Measurements from ENCODE around the gene AGK.
"Not testable (repeated sequence)": the region's sequence is repeated elsewhere in the genome, so short reads cannot be mapped to it uniquely, and the experiment has no call there.

The AGK gene

DNA sequence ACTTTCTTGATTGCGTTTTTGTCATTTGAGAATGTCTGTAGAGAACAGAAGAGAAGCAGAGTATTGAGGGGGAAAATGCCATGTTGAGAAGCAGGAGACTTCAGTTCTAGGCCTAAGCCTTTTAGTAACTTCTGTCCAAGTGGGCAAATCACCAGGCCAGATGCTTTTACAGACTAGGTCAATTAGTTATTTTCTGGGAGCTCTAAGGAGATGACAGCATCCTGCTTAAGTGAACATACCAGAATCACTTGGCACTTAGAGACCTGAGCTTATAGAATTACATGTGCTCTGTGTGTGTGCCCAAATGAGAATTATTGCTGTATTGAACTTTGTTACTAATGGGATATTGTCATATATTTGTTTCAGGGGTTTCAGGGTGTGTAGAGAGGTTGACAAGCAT is 24.0 kb downstream of the AGK start:
- peak; percentile 47 for DNase-seq (ENCODE audit: low read depth)
- no peak overlapping the region for H3K4me3 ChIP-seq (ENCODE audit: low read length)
- TF ChIP-seq, protein P1, sequence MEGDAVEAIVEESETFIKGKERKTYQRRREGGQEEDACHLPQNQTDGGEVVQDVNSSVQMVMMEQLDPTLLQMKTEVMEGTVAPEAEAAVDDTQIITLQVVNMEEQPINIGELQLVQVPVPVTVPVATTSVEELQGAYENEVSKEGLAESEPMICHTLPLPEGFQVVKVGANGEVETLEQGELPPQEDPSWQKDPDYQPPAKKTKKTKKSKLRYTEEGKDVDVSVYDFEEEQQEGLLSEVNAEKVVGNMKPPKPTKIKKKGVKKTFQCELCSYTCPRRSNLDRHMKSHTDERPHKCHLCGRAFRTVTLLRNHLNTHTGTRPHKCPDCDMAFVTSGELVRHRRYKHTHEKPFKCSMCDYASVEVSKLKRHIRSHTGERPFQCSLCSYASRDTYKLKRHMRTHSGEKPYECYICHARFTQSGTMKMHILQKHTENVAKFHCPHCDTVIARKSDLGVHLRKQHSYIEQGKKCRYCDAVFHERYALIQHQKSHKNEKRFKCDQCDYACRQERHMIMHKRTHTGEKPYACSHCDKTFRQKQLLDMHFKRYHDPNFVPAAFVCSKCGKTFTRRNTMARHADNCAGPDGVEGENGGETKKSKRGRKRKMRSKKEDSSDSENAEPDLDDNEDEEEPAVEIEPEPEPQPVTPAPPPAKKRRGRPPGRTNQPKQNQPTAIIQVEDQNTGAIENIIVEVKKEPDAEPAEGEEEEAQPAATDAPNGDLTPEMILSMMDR (conservative IDR thresholded peaks at IDR 0.05; ENCODE audit: low read length): no peak

DNA sequence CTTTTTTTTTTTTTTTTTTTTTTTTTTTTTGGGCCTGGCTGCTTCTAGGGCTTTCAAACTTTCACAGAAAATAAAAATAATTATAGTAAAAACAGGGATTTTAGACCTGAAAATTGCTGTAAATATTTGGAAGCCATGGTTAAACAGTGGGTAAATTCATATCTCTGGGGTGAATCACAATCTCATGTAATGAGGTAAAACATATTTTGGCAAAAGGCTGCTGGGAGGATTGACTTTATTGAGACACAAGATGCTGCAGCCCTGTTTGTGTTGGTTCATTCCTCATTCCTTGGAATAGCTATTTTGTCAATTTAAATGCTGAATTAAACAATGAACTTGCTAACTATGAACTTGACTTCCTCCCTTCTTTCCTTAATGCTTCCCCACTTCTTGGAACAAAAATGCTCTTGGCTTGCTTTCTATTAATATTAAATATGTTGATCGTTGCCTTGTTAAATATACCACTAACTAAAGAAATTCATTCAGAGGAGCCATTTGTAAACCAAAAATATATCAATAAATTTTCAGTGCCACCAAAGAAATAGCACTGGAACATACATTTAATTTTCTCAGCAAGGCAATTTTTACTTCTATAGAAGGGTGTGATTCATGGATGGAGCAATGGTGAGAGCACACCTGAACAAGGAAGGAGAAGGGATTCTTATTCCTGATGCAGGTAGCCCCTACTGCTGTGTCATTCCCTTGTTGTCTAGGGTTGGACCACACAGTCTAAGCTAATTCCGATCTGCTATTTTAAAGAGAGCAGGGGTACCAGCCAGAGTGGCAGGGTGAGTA is 24.6 kb downstream of the AGK start:
- no peak overlapping the region for H3K4me3 ChIP-seq (ENCODE audit: low read length)
- DNase-seq (ENCODE audit: low read depth): peak; percentile 58
- TF ChIP-seq, protein P1 (conservative IDR thresholded peaks at IDR 0.05; ENCODE audit: low read length): no peak

DNA sequence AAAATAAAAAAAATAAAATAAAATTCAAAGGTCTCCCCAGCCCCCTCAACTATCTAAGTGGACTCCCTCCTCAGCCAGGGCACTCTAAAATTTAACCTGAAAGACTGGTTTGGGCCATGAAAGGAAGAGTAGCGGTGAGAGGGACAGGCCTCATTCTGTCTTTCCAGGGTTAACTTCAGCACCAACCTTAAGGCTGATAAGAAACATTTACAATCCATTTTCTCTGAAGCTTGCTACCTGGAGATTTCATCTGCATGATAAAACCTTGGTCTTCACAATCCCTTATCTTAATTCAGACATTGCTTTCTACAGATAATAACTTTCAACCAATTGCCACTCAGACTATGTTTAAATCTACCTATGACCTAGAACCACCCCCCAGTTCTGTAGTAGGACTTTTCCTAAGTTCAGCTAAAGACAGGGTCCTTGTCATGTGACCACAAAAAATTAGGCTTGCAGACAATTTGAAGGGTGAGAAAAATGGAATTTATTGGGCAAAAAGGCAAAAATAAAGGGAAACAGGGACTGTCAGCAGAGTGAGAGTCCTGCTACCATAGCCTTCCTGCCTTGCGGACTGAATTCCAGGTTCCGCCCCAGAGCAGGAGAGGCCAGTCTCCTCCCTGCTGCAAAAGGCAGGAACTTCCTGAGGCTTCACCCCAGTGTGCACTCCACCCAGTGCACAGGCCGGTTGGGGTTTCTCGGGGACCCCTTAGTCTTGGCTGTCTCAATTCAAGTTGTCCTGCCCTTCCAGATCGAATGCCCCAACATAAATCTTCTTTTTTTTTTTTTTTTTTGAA is 26.0 kb downstream of the AGK start:
- TF ChIP-seq, protein P1 (conservative IDR thresholded peaks at IDR 0.05; ENCODE audit: low read length): no peak
- no peak for DNase-seq (ENCODE audit: low read depth)
- H3K4me3 ChIP-seq (ENCODE audit: low read length): no peak overlapping the region

DNA sequence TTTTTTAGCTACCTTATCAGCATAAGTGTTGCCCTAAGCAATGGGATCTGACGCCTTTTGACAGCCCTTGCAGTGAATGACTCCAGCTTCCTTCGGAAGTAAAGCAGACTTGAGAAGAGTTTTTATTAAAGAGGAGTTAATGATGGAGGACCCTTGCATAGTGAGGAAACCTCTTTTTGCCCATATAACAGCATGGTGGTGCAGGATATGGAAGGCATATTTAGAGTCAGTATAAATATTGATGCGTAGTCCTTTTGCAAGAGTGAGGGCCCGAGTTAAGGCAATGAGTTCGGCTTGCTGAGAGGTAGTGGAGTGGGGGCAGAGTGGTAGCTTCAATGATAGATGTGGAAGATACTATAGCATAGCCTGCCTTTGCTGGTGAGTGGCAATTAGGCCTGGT is 28.7 kb downstream of the AGK start:
- H3K4me3 ChIP-seq (ENCODE audit: low read length); DNase-seq (ENCODE audit: low read depth): not testable (repeated sequence)

DNA sequence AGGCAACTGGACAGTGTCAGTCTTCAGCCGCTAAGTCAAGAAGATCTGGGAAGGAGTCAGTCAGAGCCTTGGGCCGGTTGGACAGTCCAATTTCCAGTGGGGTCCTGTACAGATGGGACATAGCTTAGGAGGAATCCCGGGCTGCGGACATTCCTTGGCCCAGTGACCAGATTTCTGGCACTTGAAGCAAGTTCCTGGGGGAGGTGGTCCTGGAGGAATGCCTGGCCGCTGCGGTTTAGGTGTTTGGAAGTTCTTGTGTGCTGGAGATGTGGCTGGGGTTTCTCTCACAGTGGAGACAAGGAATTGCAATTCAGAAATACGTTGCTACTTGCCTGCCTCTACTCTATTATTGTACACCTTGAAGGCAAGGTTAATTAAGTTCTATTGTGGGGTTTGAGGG is 30.9 kb downstream of the AGK start:
- not testable (repeated sequence) for DNase-seq (ENCODE audit: low read depth); H3K4me3 ChIP-seq (ENCODE audit: low read length)

DNA sequence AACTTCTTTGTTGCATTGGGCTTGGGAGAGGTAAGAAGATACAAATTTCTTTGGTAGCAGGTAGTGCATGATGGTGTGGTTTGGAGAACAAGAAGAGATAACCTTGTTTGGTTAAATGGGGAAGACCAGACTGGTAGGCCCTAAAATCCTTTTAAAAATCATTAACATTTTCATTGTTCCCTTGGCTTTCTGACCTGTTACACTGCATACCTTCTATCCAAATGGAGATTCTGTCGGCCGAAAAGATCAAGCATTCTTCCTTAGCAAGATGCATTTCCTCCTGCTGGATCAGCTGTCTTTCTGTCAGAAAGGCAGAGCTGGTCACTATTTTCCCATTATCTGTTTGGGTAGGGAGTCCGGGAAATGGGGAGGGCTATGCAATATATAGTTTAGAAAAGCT is 33.7 kb downstream of the AGK start:
- no peak for DNase-seq (ENCODE audit: low read depth)
- TF ChIP-seq, protein P1 (conservative IDR thresholded peaks at IDR 0.05; ENCODE audit: low read length): no peak
- H3K4me3 ChIP-seq (ENCODE audit: low read length): no peak overlapping the region

DNA sequence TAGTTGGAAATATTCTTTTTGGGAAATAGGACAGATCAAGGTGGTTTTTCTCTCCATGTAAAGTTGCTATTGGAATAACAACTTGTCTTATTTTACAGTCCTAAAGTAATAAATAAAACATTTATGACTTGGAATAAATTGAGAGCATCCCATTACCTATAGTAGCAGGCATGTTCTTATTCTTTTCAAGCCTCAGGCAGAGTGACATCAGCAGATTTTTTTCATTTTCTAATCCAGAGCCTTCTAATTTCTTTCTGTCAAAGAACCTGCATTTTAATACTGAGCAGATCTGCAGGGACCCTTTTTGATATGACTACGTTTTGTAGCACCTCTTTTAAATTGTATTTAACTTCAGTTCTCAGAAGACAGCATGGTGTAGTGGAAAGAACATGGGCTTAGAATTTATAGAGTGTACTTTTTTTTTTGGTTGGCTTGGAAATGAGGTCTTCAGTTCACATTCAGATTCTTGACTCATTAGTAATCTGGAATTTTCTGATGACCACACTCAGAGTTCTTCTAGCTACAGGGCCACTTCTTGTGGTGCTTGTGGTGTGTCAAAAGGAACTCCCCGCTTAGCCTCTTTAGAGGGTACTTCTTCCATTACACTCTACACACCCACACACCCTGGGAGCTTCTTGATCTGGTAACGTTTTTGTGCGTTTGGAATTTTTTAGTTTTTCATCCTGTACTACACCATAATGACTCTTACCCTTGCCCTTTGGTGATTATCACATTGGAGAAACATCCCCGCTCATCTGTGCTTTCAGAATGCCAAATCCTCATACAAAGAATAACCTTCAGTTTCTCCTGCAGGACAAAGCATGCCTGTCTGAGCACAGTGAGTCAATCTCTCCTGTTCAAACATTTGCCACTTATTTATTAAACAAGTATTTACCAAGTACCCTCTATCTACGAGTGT is 34.6 kb downstream of the AGK start:
- TF ChIP-seq, protein P1 (conservative IDR thresholded peaks at IDR 0.05; ENCODE audit: low read length): no peak
- DNase-seq (ENCODE audit: low read depth): peak; percentile 87
- H3K4me3 ChIP-seq (ENCODE audit: low read length): no peak overlapping the region
